ENCODE data around the gene TEX14.
"Not testable (repeated sequence)": the region's sequence is repeated elsewhere in the genome, so short reads cannot be mapped to it uniquely, and the experiment has no call there.

TEX14 gene

DNA sequence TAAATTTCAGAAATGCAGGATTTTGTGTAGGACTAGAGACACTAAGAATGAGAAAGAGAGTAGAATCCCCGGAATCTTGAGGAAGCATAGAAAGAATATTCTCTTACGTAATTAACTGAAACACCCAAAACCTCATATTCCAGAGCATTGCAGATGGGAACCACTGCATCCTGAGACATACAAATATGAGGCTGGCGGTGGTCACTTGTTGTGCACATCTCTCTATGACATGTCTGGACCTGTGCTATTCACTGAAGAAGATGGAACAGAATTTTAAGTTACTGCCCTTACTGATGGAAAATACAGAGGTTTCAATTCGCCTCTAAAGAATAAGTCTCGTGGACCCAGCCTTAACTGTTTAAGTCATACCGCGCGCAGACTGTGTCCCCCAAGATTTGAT lies 1.4 kb upstream of the TEX14 start:
- peak overlapping the region; percentile 58 for H3K27ac ChIP-seq
- no peak for DNase-seq (ENCODE audit: low read depth, low spot score)

DNA sequence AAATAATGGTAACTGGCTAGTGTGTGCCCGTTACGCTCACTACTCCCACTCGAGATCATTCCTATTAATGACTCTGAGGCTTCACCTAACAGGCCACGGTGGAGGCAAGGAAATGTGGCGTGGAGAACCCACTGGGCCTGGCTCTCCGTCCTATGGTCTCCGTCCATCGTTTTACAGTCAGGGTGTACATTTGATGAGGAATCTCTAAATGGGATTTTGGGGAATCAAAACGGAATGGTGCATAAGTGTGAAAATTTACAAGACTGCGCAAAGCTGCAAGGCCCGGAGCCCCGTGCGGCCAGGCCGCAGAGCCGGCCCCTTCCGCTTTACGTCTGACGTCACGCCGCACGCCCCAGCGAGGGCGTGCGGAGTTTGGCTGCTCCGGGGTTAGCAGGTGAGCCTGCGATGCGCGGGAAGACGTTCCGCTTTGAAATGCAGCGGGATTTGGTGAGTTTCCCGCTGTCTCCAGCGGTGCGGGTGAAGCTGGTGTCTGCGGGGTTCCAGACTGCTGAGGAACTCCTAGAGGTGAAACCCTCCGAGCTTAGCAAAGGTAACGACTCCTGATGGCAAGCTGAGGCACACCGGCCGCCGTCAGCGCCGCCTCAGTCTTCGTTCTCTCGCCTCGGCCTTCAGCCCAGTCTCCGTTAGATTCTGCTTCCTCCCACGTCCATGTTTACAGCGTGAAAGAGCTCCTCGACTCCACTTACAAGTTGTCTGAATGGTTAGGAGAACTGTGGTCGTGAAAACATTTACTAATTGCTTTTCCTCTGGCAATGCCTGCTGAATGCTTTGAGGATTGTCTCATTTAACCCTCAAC lies 602 bp upstream of the TEX14 start, which contains the start of gene RAD51C:
Gene RAD51C (plus strand): TSS at position 364 of the 817 bp plus-strand sequence. CDS start 42 bp downstream, at position 406.
- no peak for DNase-seq (ENCODE audit: low read depth, low spot score)

DNA sequence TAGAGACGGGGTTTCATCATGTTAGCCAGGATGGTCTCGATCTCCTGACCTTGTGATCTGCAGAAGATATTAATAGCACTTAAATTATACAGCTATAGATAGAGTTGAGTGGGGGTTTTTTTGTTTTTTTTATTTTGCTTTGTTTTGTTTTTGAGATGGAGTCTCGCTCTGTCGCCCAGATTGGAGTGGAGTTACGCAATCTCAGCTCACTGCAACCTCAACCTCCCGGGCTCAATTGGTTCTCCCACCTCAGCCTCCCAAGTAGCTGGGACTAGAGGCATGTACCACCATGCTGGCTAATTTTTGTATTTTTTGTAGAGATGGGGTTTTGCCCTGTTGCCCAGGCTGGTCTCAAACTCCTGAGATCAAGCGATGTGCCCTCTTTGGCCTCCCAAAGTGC lies 1.8 kb downstream of the TEX14 start:
- H3K27ac ChIP-seq; DNase-seq (ENCODE audit: low read depth, low spot score): not testable (repeated sequence)

More for the DNA sequence above, 602 bp upstream of the TEX14 start, which contains the start of gene RAD51C:
- H3K27ac ChIP-seq: peak within 1 kb of the TSS; percentile 58

DNA sequence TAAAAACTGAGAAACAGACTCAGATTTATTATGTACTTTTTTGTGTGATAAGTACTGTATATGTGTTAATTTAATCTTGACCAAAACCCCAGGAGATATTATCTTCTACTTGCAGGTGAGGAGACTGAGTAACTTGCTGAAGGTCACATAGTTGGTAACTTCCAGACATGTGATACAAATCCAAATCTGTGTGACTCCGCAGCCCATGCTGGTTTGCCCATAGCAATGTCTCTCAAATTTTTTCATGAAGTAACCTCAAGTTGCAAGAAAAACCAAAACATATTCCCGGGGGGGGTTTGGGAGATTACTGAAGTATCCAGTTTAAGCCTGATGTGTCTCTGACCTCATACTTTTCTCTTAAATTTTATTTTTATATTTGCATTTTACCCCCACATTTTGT lies 3.3 kb downstream of the TEX14 start:
- no peak for DNase-seq (ENCODE audit: low read depth, low spot score)
- no peak overlapping the region for H3K27ac ChIP-seq

DNA sequence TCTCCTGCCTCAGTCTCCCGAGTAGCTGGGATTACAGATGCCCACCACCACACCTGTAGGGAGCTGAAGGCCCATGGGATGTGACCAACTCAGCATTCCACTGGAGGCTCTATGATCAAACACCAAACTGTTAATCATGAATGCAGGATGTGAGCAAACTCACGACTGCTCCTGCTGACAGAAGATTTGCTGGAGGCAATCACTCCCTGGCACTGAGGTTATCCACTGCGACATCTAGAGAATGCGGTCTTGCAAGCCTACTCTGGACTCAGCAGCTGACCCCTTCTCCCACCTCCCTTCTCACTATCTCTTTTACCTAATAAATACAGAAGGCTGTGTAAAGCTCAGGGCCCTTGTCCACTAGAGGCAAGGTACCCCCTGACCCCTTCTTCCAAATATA lies 4.9 kb downstream of the TEX14 start:
- DNase-seq (ENCODE audit: low read depth, low spot score): no peak

DNA sequence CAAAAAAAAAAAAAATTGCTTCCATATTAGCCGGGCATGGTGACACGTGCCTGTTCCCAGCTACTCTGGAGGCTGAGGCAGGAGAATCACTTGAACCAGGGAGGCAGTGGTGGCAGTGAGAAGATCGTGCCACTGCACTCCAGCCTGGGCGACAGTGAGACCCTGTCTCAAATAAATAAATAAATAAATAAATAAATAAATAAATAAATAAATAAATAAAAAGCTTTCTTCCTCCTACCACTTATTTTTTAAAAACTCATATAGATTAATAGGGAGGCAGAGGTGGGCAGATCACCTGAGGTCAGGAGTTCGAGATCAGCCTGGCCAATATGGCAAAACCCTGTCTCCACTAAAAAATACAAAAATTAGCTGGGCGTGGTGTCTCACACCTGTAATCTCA lies 7.4 kb downstream of the TEX14 start:
- DNase-seq (ENCODE audit: low read depth, low spot score); H3K27ac ChIP-seq: not testable (repeated sequence)

More for the DNA sequence above, 4.9 kb downstream of the TEX14 start:
- H3K27ac ChIP-seq: no peak overlapping the region

DNA sequence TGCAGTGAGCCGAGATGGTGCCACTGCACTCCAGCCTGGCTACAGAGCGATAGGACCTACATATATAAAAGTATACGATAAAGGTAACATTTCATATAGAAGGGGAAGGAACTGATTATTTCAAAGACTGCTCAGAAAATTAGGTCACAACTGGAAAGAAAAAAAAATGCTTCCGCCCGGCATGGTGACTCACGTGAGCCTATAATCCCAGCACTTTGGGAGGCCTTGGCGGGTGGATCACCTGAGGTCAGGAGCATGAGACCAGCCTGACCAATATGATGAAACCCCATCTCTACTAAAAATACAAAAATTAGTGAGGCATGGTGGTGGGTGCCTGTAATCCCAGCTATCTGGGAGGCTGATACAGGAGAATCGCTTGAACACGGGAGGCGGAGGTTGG lies 7.8 kb downstream of the TEX14 start:
- no peak overlapping the region for H3K27ac ChIP-seq
- no peak for DNase-seq (ENCODE audit: low read depth, low spot score)

DNA sequence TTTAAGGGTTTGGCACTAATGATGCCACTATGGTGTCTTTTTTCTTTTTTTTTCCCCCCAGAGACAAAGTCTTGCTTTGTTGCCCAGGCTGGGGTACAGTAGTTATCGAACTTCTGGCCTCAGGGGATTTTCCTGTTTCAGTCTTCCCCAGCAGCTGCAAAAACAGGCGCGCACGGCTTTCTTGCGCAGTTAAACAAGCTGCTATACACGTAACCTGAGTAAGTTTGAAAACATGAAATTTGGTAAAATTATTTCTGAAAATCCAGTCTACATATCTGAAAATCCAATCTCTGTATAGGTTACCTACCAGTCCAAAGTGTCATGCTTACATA lies 11.8 kb downstream of the TEX14 start:
- H3K27ac ChIP-seq: no peak overlapping the region
- no peak for DNase-seq (ENCODE audit: low read depth, low spot score)

DNA sequence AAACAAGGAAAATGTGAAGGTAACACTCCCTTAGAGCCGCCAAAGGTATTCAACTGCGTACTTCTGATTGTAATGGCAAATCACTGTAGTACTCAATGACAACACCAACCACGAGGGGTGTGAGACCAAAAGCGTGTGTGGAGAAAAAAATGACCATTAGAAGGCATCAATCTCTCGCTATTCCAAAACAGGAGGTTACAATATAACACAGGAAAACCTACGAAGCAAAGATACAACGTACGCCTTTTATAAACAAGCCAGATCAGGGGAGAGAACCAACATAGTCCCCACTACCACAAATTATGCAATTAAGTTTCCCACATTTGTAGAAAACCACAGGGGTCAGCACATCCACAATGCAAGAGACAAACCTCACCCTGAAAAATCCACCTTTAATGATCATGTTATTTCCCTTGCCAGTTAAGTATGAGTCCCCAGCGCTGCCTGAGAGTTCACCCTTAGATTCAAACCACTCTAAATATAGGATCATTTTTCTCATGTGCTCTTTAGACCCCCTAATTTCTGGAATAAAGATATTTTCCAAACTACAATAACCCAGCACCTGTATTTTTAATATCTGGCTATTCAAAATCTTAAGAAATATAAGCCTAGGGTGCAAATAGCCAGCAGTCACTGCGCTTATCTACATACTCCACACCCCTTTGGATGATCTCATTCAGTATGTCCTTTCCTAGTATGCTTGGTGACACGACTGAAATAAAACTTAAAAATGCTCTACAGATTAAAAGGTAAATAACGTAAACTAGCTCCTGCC lies 12.4 kb downstream of the TEX14 start:
- no peak for DNase-seq (ENCODE audit: low read depth, low spot score)
- H3K27ac ChIP-seq: no peak overlapping the region

DNA sequence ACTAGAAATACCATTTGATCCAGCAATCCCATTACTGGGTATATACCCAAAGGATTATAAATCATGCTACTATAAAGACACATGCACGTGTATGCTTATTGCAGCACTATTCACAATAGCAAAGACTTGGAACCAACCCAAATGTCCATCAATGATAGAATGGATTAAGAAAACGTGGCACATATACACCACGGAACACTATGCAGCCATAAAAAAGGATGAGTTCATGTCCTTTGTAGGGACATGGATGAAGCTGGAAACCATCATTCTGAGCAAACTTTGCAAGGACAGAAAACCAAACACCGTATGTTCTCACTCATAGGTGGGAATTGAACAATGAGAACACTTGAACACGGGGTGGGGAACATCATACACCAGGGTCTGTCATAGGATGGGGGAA lies 13.6 kb downstream of the TEX14 start:
- not testable (repeated sequence) for H3K27ac ChIP-seq; DNase-seq (ENCODE audit: low read depth, low spot score)

DNA sequence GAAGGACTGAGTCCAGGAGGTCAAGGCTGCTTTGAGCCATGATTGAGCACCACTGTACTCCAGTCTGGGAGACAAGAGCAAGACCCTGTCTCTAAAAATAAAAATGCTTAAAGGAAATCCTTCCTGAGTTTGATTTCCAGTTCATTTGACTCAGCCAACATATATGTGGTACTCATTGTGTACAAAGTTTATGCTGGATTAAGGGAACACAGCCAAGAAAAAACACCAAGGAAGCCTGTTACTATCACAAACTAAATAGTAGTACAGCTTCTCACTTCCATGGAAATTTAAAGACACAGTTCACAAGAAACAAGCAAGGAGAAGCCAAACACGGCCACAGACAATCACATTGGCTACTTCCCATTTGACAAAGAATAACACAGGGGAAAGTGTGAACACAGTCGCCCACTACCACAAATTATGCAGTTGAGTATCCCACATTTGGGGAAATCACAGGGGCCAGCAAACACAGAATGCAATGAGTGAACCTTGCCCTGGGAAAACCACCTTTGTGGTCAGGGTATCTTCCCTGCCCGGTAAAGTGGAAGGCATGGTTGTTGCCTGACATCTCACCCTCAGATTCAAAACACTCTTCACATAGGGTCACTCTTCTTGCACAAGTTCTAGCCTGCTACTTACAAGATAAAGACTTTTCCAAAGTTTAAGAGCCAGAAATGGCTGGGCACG lies 14.5 kb downstream of the TEX14 start:
- H3K27ac ChIP-seq: no peak overlapping the region
- DNase-seq (ENCODE audit: low read depth, low spot score): no peak

DNA sequence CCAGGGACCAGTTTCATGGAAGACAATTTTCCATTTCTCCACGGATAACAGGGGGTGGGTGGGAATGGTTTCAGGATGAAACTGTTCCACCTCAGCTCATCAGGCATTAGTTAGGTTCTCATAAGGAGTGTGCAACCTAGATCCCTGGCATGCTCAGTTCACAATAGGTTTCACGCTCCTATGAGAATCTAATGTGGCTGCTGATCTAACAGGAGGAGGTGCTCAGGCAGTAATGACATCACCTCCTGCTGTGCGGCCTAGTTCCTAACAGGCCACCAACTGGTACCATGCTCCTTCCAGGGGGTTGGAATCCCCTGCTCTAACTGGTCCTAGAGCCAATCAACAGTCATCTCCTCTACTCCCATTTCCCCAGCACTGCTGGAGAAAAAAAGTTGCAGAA lies 19.9 kb downstream of the TEX14 start:
- DNase-seq (ENCODE audit: low read depth, low spot score): no peak
- no peak overlapping the region for H3K27ac ChIP-seq

DNA sequence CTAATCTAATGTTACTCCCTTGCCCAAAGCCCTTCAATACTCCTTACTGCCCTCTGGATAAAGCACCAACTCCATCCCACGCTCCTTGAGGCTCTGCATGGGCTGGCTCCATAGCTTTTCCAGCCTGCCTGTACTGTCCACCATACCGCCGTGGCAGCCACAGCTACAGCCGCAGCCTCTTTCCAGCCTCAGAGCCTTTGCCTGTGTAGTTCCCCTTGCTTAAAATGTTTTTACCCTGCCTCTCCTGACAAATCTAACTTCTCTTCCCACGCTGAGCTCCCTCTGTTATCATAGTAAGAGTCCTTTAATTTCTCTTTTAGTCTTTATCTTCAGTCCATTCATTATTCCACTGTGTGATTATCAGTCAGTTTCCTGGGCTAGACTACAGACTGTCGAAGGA lies 22.0 kb downstream of the TEX14 start:
- H3K27ac ChIP-seq: no peak overlapping the region
- DNase-seq (ENCODE audit: low read depth, low spot score): no peak

DNA sequence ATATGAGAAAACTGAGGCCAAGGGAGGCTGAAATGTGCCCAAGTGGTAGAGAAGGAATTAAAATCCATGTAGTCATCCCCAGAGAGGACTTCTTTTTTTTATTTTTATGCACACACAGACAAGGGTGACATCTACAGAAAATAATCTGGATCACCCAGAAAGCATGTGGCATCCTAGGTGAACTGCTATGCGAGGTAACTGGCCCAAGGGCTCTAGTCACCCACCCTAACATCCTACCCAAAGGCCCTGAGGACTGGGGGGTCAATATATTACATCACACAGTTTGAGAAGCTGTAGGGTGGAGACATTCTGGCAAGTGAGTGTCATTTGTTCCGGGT lies 23.3 kb downstream of the TEX14 start:
- peak overlapping the region; percentile 66 for H3K27ac ChIP-seq
- no peak for DNase-seq (ENCODE audit: low read depth, low spot score)

DNA sequence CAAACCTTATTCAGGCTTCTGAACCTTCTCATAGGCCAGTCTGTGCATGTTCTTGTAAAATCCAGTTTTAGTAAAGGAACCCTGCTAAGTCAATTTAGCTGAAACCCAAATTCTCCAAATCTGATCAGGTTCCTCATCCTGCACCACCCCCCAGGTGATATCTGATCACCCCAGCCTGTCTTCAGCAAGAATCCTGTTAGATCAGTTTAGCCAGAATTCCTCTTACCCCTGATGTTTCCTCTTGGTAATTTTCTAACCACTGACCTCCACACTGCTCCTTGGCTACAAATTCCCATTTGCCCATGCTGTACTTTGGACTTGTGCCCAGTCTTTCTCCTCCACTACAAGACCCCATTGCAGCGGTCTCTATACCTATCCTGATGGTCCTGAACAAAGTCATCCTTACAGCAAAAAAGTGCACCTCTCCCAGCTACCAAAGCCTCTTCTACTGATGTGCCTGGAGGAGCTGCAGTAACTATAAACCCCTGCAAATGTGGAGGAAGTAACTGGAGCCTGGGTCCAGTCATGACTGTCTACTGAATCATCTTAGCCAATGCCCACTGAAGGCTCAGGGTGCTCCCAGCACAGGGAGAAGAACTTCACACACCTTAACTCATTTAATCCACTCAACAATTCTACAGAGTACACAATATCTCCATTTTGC lies 23.8 kb downstream of the TEX14 start:
- DNase-seq (ENCODE audit: low read depth, low spot score): no peak
- peak overlapping the region; percentile 66 for H3K27ac ChIP-seq

DNA sequence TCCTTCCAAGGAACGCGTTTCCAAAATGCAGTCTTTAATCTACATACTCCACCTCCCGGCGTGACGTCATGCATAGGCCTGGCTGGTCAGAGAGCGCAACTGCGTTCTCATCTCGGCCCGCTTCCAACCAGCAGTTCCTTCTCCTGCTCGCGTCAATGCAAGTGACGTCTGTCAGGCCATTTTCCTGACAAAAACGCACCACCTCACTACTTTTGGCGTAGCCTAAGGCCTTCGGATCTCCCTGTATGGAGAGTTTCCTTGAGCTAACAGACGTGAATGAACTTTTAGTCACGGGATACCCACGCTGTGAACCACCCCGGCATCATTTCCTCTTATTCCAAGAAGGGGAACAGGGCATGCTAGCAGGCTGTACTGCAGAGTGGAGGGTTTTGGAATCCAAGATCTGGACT lies 25.0 kb downstream of the TEX14 start:
- no peak for DNase-seq (ENCODE audit: low read depth, low spot score)
- peak overlapping the region; percentile 66 for H3K27ac ChIP-seq

DNA sequence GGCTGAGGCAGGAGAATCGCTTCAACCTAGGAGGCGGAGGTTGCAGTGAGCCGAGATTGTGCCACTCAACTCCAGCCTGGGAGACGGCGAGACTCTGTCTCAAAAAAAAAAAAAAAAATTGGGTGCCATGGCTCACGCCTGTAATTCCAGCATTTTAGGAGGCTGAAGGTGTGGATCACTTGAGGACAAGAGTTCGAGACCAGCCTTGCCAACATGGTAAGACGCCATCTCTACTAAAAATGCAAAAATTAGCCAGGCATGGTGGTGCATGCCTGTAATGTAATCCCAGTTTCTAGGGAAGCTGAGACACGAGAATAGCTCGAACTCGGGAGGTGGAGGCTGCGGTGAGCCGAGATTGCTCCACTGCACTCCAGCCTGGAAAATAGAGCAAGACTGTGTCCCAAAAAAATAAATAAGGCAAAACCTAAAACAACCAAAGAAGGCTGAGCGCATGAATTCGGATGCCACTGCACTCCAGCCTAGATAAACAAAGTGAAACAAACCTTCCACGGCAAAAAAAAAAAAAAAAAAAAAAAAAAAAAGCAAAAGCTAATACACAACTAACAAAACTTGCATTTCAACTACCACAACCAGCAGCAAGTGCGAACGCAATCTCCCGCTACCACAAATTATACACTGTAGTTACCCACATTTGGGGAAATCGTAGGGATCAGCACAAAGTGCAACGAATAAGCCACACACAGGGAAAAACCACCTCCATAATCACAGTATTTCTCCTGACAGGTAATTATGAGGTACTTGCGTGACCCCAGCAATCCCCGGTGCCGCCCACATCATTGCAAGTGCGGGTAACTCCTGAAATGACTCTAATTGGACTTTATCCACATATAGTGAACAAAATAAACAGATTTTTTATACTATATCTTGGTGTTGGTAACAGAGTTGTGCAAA lies 25.6 kb downstream of the TEX14 start:
- H3K27ac ChIP-seq: peak overlapping the region; percentile 66

DNA sequence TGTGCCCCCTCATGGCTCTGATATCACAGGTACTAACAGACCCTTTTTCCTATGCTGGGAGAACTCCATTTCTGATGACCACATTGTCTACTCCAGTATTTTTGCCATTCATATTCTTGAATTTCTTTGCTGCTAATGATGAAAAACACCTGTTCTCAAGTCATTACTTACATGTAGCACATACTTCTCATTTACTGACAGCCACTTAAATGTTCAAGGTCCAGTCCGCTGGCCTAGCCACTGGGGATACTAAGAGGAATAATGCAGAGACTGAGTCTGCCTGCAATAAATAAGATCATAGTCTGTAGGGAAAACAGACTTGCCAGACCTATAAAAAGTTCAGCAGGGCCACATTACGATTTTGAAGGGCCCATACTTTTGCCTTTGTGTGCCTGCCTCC lies 27.5 kb downstream of the TEX14 start:
- DNase-seq (ENCODE audit: low read depth, low spot score): no peak

More for the DNA sequence above, 25.6 kb downstream of the TEX14 start:
- DNase-seq (ENCODE audit: low read depth, low spot score): no peak

DNA sequence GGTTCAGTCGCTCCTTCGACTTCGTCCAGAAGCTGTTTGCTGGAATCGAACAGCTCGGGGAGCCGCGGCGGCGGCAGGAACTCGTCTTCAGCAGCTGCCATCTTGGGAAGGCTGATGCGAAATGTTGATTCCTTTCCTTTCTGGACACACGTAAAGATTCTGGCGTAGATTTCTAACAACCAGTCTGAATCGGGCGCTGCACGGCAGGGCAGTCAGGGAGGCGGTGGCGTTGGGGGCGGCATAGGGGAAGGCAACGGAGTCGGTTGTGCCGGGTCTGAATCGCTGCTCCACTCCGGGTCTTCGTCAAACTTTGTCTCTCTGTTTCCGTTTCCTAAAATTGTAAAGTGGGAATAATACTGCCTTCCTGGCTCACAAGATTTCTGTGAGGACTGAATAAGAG lies 30.3 kb downstream of the TEX14 start:
- no peak overlapping the region for H3K27ac ChIP-seq
- DNase-seq (ENCODE audit: low read depth, low spot score): no peak

More for the DNA sequence above, 27.5 kb downstream of the TEX14 start:
- no peak overlapping the region for H3K27ac ChIP-seq
